Stimulated activated CD4-positive, alpha-beta T cell treated with anti-CD3 and anti-CD28 coated beads, Interleukin-15, amount 100 ng/mL, for 1 hour (primary cell): ENCODE results near the gene CFAP107.
"Not testable (repeated sequence)": the region's sequence is repeated elsewhere in the genome, so short reads cannot be mapped to it uniquely, and the experiment has no call there.

ENCODE experiments used
- DNase-seq, 2 donors: peaks; one replicate each; pipeline ENCODE4 v3.0.0-alpha.2; 2020; ENCODE audit warnings: low read depth in 1 of 2, low spot score in 1 of 2

The CFAP107 gene

GRCh38 chr1:12776801-12777557, 31.0 kb downstream of the CFAP107 start:
- DNase-seq, result no peak

GRCh38 chr1:12778061-12778460, 32.1 kb downstream of the CFAP107 start:
- DNase-seq, result no peak

- DNase-seq, result no peak
Measured at GRCh38 chr1:12778907-12779306, 32.9 kb downstream of the CFAP107 start.

- DNase-seq, result not testable (repeated sequence)
Measured at GRCh38 chr1:12781488-12781887, 35.5 kb downstream of the CFAP107 start.

- DNase-seq, result not testable (repeated sequence)
Measured at GRCh38 chr1:12783783-12784182, 37.8 kb downstream of the CFAP107 start.

- not testable (repeated sequence) for DNase-seq
Measured at GRCh38 chr1:12784729-12785128, 38.7 kb downstream of the CFAP107 start.

GRCh38 chr1:12791097-12791496, 45.1 kb downstream of the CFAP107 start, which contains the start of gene PRAMEF1:
Gene PRAMEF1, plus strand, starts transcription at chr1:12791397. Its CDS starts 1,831 bp downstream, at chr1:12793228.
- not testable (repeated sequence) for DNase-seq

- no peak for DNase-seq
Measured at GRCh38 chr1:12798911-12799310, 52.9 kb downstream of the CFAP107 start.

GRCh38 chr1:12799730-12800129, 53.7 kb downstream of the CFAP107 start:
- DNase-seq, result no peak

- no peak for DNase-seq
Measured at GRCh38 chr1:12809933-12810332, 63.9 kb downstream of the CFAP107 start.

- no peak for DNase-seq
Measured at GRCh38 chr1:12810691-12811408, 64.8 kb downstream of the CFAP107 start.

- DNase-seq, result no peak
Measured at GRCh38 chr1:12811409-12811784, 65.4 kb downstream of the CFAP107 start.
